B cell (primary cell): ENCODE measurements around the gene OR10Z1.

Experiments used
- CTCF ChIP-seq: fragments of 200-600 bp; IDR thresholded peaks from one replicate; pipeline ENCODE4 v1.8.0; 2022; ENCODE audit warnings: antibody characterized with exemption, mild to moderate bottlenecking
- EZH2 ChIP-seq: IDR thresholded peaks from 2 replicates; pipeline ENCODE4 v1.6.1; 2012; ENCODE audit warnings: borderline replicate concordance, low read depth, mild to moderate bottlenecking, moderate library complexity, low read length; ENCODE audit not compliant: insufficient read depth, poor library complexity, severe bottlenecking

- TF ChIP-seq CTCF, result no peak
- no peak for TF ChIP-seq EZH2
Measured at GRCh38 chr1:158646465-158646864, 41.4 kb downstream of the OR10Z1 start.
